HG03342 (cell line): ENCODE data around the gene XRRA1.

Source experiments
- ATAC-seq: cut with Tn5 transposase; IDR thresholded peaks from one replicate; pipeline ENCODE4 v1.9.1; 2021; ENCODE audit warnings: mild to moderate bottlenecking, moderate library complexity; ENCODE audit not compliant: unreplicated experiment

XRRA1 gene

GRCh38 chr11:74952752-74953151, 3.9 kb upstream of the XRRA1 start:
- ATAC-seq = no peak

- no peak for ATAC-seq
These were observed 2.3 kb upstream of the XRRA1 start for GRCh38 chr11:74951226-74951625.

DNA sequence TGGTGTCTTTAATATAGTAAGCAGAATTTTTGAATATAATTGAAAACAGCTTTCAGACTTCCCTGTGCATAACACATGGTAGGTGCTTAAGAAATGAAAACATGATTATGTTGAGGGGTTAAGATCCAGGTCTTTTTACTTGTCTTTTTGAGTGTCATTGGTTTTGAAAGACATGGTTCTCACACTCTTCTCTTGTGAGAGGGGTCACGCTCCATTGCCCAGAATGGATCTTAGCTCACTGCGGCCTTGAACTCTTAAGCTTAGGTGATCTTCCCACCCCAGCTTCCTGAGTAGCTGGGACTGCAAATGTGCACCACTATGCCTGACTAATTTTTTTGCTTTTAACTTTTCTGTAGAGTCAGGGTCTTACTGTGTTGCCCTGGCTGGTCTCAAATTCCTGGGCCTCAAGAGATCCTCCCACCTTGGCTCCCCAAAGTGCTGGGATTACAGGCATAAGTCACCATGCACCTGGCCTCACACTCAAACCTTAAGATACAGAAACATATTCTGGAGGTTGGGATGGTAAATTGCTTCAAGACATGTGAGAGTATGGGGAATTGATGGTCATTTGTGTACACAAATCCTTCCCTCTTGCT, 1.6 kb upstream of the XRRA1 start:
- no peak for ATAC-seq

DNA sequence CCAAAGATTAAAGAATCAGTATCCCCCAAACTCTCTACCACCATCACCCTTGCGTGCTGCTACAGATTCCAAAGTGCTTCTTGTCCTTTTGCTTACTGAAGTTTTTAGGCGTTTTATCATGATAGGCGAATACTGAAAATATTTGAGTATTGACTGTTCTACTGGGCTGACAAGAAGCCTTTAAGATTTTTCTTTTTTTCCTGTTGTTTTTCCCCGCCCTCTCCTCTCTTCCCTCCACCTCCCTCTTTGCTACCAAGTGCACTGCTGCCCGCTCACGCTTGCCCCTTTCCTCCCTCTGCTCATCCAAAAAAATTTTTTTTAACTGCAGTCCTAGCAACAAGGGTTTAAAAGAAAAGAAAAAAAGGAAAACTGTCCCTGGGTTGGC, 854 bp upstream of the XRRA1 start:
- no peak for ATAC-seq

- ATAC-seq = peak; percentile 4
These were observed 369 bp downstream of the XRRA1 start for GRCh38 chr11:74948546-74948897.

- ATAC-seq = no peak
These were observed 6.7 kb downstream of the XRRA1 start for GRCh38 chr11:74942073-74942759.

DNA sequence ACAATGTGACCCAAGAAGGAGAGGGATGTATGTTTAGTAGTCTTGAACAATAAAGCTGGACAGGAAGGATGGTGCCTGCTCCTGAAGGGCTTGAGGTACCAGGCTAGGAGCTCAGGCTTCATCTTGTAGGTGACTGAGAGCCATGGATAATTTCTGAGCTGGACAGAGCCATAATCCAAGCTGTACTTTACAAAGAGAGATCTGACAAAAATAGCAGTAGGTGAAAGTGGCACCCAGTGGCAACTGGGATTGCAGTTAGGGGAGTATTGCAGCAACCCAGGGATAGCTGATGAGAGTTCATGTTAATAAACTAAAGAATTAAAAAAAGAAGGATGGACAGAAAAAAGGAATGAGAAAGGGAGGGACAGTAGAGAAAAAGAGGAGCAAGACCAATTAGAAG, 7.4 kb downstream of the XRRA1 start:
- no peak for ATAC-seq

DNA sequence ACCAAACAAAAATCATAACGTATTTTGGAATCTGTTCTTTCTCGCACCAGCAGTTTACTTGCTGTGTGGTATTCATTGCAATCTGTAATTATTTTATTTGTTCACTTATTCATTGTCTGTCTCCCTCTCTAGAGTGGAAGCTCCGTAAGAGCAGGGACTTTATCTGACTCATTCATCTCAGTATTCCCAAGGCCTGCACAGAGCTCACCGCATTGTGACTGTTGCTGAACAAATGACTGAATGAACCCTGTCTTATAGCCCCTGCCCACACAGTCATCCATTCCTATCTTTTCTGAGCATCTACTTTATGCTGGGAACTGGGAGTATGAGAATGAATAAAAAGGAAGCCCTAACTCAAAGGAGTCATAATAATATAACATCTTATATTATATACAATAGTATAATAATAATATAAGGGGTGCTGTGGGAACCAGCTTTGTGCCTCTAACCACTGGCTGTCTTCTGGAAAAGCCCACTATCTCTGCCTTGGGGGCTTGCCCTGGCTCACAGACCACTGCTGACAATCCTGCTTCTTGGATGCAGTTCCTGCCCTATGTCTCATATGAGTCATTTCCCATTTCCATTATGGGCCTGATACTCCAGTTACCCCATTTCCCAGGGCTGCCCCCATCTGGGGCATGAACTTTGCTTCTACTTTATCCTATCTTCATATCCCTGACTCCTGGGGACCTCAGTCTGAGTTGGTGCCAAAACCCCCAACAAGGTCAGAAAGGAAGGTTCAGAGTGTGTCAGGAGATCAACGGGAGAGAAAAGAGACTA, 11.0 kb downstream of the XRRA1 start:
- no peak for ATAC-seq

DNA sequence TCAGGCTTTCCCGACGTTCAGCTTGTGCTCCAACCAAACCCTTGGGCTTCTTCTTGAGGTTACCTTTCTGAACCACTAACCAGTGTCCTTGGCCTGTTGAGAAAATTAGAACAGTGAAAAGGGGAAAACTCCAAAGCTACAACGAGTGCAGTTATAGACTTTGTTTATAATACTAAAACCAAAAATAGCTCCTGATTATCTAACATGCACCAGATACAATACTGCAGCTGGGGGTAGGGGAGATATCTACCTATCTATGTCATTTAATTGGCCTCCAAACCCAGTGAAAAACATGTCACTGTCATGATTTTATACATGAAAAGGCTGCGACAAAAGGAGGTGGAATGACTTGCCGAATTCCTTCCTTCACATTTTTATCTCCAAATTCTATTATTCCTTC, 11.9 kb downstream of the XRRA1 start:
- ATAC-seq = no peak

DNA sequence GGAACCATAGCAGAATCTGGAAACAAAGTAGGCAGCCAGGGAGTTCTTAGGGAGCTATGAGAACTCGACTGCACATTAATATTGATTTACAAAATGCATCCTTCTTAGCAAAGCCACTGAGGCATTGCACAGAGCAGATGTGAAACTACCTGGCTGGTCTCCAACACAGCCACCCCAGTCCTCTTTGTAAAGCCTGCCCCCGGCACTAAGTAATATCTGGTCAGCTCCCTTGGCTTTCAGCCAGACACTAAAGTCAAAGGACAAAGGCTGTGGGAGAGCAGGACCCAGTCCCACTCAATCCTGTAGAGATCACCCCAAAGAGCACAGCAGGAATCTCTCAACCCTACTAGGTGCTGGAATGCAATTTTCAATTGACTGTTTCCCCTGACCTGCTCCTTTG, 12.8 kb downstream of the XRRA1 start:
- no peak for ATAC-seq

- no peak for ATAC-seq
These were observed 13.6 kb downstream of the XRRA1 start for GRCh38 chr11:74935285-74935684.

DNA sequence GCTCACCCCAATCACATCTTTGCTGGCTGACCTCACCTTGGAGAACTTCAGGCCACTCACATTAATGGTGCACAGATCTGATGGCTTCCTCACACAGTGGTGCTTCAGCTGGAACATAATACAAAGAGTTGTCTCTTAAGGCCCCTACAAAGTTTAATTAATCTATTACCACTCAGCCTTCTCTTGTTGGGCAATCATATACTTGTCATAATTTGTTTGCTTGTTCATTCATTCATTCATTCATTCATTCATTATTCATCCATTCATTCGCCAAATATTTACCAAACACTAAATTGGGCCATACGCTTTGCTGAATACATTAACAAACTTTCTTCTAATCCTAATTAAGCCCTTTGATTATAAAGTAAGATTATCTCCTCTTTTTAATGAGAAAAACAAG, 15.1 kb downstream of the XRRA1 start:
- no peak for ATAC-seq

- ATAC-seq = no peak
These were observed 16.1 kb downstream of the XRRA1 start for GRCh38 chr11:74932797-74933196.

DNA sequence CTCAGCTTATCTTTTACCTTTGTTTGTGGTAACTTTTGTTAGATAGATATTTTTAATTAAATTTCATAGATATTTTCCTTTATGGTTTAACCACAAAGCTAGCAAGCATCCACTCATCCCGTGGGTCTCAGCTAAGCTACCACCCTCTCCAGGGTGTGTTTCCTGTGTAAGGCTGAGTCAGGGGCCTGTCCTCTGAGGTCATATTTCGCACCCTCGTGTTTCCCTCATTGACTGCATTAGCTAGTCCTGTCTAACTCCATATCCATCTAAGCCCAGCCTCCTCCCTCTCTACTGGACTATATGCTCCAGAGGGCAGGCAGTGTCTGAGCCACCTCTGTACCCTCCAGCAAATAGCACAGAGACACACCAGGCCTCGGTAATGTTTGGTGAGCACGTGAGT, 16.7 kb downstream of the XRRA1 start:
- no peak for ATAC-seq

- peak; percentile 75 for ATAC-seq
These were observed 19.2 kb downstream of the XRRA1 start for GRCh38 chr11:74929431-74930363.

- no peak for ATAC-seq
These were observed 21.4 kb downstream of the XRRA1 start for GRCh38 chr11:74927496-74927895.

DNA sequence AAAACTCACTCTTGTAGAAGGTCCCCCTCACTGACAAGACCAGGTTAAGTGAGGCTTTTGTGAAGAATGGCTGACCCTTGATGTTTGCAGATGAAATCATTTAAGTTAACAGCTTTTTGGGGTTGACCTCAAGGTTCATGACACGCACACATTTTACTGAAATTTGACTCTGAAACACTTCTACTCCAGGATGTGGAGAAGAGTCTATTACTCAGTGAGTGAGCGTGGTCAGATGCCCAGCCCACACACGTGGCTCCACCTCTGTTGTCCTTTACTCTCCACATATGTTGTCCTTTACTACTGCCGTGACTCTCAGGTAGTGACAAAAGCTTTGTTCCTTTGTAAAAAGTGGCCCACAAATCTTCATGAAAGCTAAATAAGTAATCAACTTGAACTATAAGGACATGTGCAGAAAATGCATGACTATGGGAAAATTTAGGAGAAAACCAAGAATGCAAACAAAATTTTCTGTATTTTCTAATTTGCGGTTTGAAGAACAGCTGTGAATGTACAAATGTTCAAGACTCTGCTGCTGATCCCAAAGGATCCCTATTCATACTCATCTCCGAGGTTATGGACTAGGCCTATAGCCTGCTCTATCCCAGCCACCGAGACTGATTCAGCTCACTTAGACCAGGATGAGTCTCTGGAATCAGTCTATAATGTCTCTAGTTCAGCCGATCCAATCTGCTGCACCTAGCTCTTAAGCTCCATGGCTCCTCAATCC, 22.4 kb downstream of the XRRA1 start:
- ATAC-seq = no peak

- ATAC-seq = no peak
These were observed 23.6 kb downstream of the XRRA1 start for GRCh38 chr11:74925281-74925680.

DNA sequence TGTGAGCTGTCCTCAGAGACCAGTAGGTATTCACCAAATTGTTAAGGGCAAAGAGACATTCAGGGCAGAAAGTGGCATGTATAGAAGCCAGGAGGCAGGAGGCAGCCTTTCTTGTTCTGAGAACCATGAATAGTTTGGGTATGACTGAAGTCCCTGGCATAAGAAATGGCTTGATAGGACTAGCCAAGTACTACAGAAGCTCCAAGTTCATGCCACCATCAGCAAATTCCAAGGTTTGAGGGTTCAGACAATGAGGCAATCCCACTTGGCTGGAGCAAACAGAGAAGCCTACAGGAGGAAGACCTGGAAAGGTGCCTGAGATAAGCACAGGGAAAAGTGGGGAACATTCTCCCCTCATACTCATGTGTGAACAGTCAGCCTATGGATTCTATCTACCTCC, 25.8 kb downstream of the XRRA1 start:
- ATAC-seq = no peak

GRCh38 chr11:74909812-74910211, 39.1 kb downstream of the XRRA1 start:
- no peak for ATAC-seq

- no peak for ATAC-seq
These were observed 39.5 kb downstream of the XRRA1 start for GRCh38 chr11:74909385-74909784.
